GM18907 (cell line): ENCODE measurements around the gene APOBR.
A peak's percentile ranks its signal among the peaks of the same experiment; 100 is the strongest.
"Not testable (repeated sequence)": the region's sequence is repeated elsewhere in the genome, so short reads cannot be mapped to it uniquely, and the experiment has no call there.

Experiments
- ATAC-seq: cut with Tn5 transposase; IDR thresholded peaks from one replicate; pipeline ENCODE4 v1.9.1; 2021; ENCODE audit warnings: mild to moderate bottlenecking, moderate library complexity; ENCODE audit not compliant: unreplicated experiment

APOBR gene

GRCh38 chr16:28494121-28494851 is at the start of gene APOBR:
Gene APOBR, plus strand, starts transcription at chr16:28494643. Its CDS starts 39 bp downstream, at chr16:28494682.
- peak; percentile 47 for ATAC-seq

GRCh38 chr16:28446388-28446787 is 48.1 kb upstream of the APOBR start:
- ATAC-seq: not testable (repeated sequence)

- not testable (repeated sequence) for ATAC-seq
Observed at GRCh38 chr16:28447081-28447480, 47.4 kb upstream of the APOBR start.

GRCh38 chr16:28473714-28474265 is 20.7 kb upstream of the APOBR start:
- no peak for ATAC-seq

- no peak for ATAC-seq
Observed at GRCh38 chr16:28475221-28475620, 19.2 kb upstream of the APOBR start.

GRCh38 chr16:28477311-28477920 is 17.0 kb upstream of the APOBR start:
- ATAC-seq: no peak

GRCh38 chr16:28478506-28479180 is 15.8 kb upstream of the APOBR start:
- ATAC-seq: no peak

GRCh38 chr16:28482026-28482425 is 12.4 kb upstream of the APOBR start:
- no peak for ATAC-seq

GRCh38 chr16:28483361-28483760 is 11.1 kb upstream of the APOBR start:
- ATAC-seq: not testable (repeated sequence)

GRCh38 chr16:28486266-28486665 is 8.2 kb upstream of the APOBR start:
- no peak for ATAC-seq

GRCh38 chr16:28491230-28491969 is 3.0 kb upstream of the APOBR start:
- peak; percentile 8 for ATAC-seq

- peak; percentile 71 for ATAC-seq
Observed at GRCh38 chr16:28491970-28492474, 2.4 kb upstream of the APOBR start, which contains the start of gene CLN3. Gene CLN3, minus strand, starts transcription at chr16:28492074. Its CDS starts 315 bp downstream, at chr16:28491759.

GRCh38 chr16:28492511-28492910 is 1.9 kb upstream of the APOBR start:
- ATAC-seq: no peak

- ATAC-seq: no peak
Observed at GRCh38 chr16:28495098-28495793, 803 bp downstream of the APOBR start.

- ATAC-seq: no peak
Observed at GRCh38 chr16:28495795-28496749, 1.6 kb downstream of the APOBR start.

- ATAC-seq: no peak
Observed at GRCh38 chr16:28496844-28497243, 2.4 kb downstream of the APOBR start.

- no peak for ATAC-seq
Observed at GRCh38 chr16:28497386-28497785, 2.9 kb downstream of the APOBR start.

- ATAC-seq: no peak
Observed at GRCh38 chr16:28497861-28498599, 3.6 kb downstream of the APOBR start.
